Astrocyte of the cerebellum (primary cell): ENCODE results near the gene LANCL1.
A peak's percentile ranks its signal among the peaks of the same experiment; 100 is the strongest.

ENCODE experiments used
- DNase-seq: peaks from one replicate; pipeline ENCODE4 v3.0.0-alpha.2; 2011; ENCODE audit warnings: low read depth
- H3K4me3 ChIP-seq: 2 replicates; pipeline ENCODE4 v1.5.1; 2011; ENCODE audit warnings: mild to moderate bottlenecking, low read depth, low read length, moderate library complexity
- CTCF ChIP-seq: IDR thresholded peaks from 2 replicates; pipeline ENCODE4 v1.5.1; 2012; ENCODE audit warnings: low read length, low read depth, moderate library complexity, mild to moderate bottlenecking; ENCODE audit errors: missing control alignments
- in situ Hi-C: cut with HindIII; loops from 2 replicates; pipeline ENCODE4 v1.10.0; 2017; ENCODE audit warnings: low sequenced_read_pairs

LANCL1 gene

GRCh38 chr2:210476194-210477128, at the start of gene LANCL1:
LANCL1 (minus strand) TSS chr2:210476759; CDS start chr2:210476396, 363 bp downstream.
- H3K4me3 ChIP-seq: peak within 1 kb of the TSS; percentile 76
- TF ChIP-seq CTCF: no peak
- peak; percentile 59 for DNase-seq
- in situ Hi-C loops: no loop called here

- TF ChIP-seq CTCF: no peak
- in situ Hi-C loops: no loop called here
- no peak overlapping the region for H3K4me3 ChIP-seq
- DNase-seq: no peak
These were observed 48.0 kb upstream of the LANCL1 start for GRCh38 chr2:210524533-210524932.

- H3K4me3 ChIP-seq: no peak overlapping the region
- in situ Hi-C loops: no loop called here
- DNase-seq: no peak
- no peak for TF ChIP-seq CTCF
These were observed 47.2 kb upstream of the LANCL1 start for GRCh38 chr2:210523650-210524289.

GRCh38 chr2:210522399-210522798, 45.8 kb upstream of the LANCL1 start:
- DNase-seq: no peak
- in situ Hi-C loops: no loop called here
- H3K4me3 ChIP-seq: no peak overlapping the region
- TF ChIP-seq CTCF: no peak

- DNase-seq: no peak
- in situ Hi-C loops: no loop called here
- H3K4me3 ChIP-seq: no peak overlapping the region
- no peak for TF ChIP-seq CTCF
These were observed 43.0 kb upstream of the LANCL1 start for GRCh38 chr2:210519594-210519993.

GRCh38 chr2:210517264-210517663, 40.7 kb upstream of the LANCL1 start:
- no peak for DNase-seq
- H3K4me3 ChIP-seq: no peak overlapping the region
- no peak for TF ChIP-seq CTCF
- in situ Hi-C loops: no loop called here
